ENCODE measurements around the gene SPNS2.

The SPNS2 gene

GRCh38 chr17:4504188-4504587, 5.5 kb downstream of the SPNS2 start:
- no peak for DNase-seq

GRCh38 chr17:4505187-4505586, 6.5 kb downstream of the SPNS2 start:
- no peak for DNase-seq

- DNase-seq: no peak
These were observed 7.6 kb downstream of the SPNS2 start for GRCh38 chr17:4506175-4506813.

GRCh38 chr17:4506892-4507291, 8.2 kb downstream of the SPNS2 start:
- no peak for DNase-seq

- DNase-seq: no peak
These were observed 8.9 kb downstream of the SPNS2 start for GRCh38 chr17:4507361-4508111.

- DNase-seq: no peak
These were observed 9.5 kb downstream of the SPNS2 start for GRCh38 chr17:4508207-4508606.

GRCh38 chr17:4509401-4509800, 10.7 kb downstream of the SPNS2 start:
- peak; percentile 43 to 55 for DNase-seq

GRCh38 chr17:4509923-4510617, 11.4 kb downstream of the SPNS2 start:
- no peak for DNase-seq

GRCh38 chr17:4510618-4510941, 11.9 kb downstream of the SPNS2 start:
- DNase-seq: no peak

- no peak for DNase-seq
These were observed 12.7 kb downstream of the SPNS2 start for GRCh38 chr17:4511199-4511932.

- DNase-seq: no peak
These were observed 13.8 kb downstream of the SPNS2 start for GRCh38 chr17:4512156-4513112.

- DNase-seq: no peak
These were observed 14.7 kb downstream of the SPNS2 start for GRCh38 chr17:4513113-4514032.

GRCh38 chr17:4514206-4514605, 15.5 kb downstream of the SPNS2 start:
- DNase-seq: no peak

- no peak for DNase-seq
These were observed 16.1 kb downstream of the SPNS2 start for GRCh38 chr17:4514779-4515178.

- DNase-seq: no peak
These were observed 16.8 kb downstream of the SPNS2 start for GRCh38 chr17:4515501-4515900.

- DNase-seq: no peak
These were observed 18.1 kb downstream of the SPNS2 start for GRCh38 chr17:4516735-4517134.

GRCh38 chr17:4518901-4519300, 20.2 kb downstream of the SPNS2 start:
- no peak for DNase-seq

GRCh38 chr17:4519361-4519788, 20.7 kb downstream of the SPNS2 start:
- no peak for DNase-seq

GRCh38 chr17:4520060-4520893, 21.6 kb downstream of the SPNS2 start:
- no peak for DNase-seq

Data from activated T-cell treated with anti-CD3 and anti-CD28 coated beads, Interleukin-2, amount 50 U/mL, for 48 hours (primary cell).